Measurements from ENCODE around the gene TPST1. TPM values are rescaled to one million over a fixed set of nuclear protein-coding genes. Genes with fewer than 3 reads are reported as not detected.
A peak's percentile ranks its signal among the peaks of the same experiment; 100 is the strongest.
"Not testable (repeated sequence)": the region's sequence is repeated elsewhere in the genome, so short reads cannot be mapped to it uniquely, and the experiment has no call there.

TPST1 gene
- total and polyA plus RNA-seq, 12 donors: 2.0 to 7.3 (median 4.7) TPM

DNA sequence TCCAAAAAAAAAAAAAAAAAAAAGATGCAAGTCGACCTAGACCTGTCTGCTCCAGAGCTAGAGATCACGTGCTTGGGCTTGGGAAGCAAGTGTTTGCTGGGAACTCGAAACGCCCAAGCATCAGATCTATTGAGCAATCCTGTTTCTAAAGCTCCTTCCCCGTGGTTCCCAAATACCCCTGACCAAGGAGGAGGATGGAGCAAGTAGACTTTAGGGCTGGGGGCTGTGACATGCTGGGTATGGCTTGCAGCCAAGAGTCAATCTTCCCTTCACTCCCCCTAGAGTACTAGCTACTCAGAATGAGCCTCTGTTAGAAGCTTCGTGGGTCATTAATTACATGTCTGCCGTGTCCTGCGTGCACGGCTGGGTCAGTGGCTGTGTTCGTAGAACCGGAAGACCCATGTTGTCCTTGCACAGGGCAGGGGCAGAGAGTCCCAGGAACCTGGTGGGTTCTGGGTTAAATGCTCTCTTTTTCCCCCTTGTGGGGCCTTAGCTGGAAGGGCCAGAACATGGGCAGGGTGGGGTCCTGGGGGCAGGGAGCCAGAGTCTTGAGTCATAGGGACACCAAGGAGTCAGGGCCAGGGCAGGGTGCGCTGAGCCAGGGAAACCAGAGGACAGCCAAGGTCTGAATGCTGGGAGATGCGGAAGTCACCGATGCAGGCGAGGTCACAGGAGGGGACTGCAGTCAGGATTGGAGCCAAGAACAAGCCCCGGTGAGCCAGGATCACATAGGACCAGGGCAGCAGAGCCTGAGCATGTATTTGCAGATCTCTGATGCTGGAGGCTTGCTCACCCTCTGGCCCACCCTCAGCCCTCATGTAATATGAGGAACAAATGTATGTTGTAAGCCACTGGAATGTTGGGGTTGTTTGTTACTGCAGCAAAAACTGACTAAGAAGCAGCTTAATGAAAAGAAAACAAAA lies 34.6 kb upstream of the TPST1 start:
- intact Hi-C loops (cut with DNase I): loop anchor here in 1 of 10 donors (2.0 kb wide), 1 partner anchor 18 kb away; no protein-coding TSS in a partner anchor
- ATAC-seq (peak; percentile 82 to 96 (median 91)), DNase-seq (peak; percentile 55 to 78)
- H3K27ac ChIP-seq: peak overlapping the region in 7 of 10 donors; percentile 26 to 77 (median 37)
- WGBS, 2 donors: 37 to 54% methylated on average over 15 to 16 of the region's 16 CpGs
- TF ChIP-seq, protein P1, sequence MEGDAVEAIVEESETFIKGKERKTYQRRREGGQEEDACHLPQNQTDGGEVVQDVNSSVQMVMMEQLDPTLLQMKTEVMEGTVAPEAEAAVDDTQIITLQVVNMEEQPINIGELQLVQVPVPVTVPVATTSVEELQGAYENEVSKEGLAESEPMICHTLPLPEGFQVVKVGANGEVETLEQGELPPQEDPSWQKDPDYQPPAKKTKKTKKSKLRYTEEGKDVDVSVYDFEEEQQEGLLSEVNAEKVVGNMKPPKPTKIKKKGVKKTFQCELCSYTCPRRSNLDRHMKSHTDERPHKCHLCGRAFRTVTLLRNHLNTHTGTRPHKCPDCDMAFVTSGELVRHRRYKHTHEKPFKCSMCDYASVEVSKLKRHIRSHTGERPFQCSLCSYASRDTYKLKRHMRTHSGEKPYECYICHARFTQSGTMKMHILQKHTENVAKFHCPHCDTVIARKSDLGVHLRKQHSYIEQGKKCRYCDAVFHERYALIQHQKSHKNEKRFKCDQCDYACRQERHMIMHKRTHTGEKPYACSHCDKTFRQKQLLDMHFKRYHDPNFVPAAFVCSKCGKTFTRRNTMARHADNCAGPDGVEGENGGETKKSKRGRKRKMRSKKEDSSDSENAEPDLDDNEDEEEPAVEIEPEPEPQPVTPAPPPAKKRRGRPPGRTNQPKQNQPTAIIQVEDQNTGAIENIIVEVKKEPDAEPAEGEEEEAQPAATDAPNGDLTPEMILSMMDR (IDR thresholded peaks at IDR 0.05): no peak
- H3K36me3 ChIP-seq: no peaks in the 10 kb centered on the region
- no peak overlapping the region for H3K4me3 ChIP-seq
- no peaks in the 10 kb centered on the region for H3K9me3 ChIP-seq
- no peaks in the 10 kb centered on the region for H3K27me3 ChIP-seq
- peaks cover 0 to 17% (median 8%) of the 10 kb centered on the region in 9 donors for H3K4me1 ChIP-seq

DNA sequence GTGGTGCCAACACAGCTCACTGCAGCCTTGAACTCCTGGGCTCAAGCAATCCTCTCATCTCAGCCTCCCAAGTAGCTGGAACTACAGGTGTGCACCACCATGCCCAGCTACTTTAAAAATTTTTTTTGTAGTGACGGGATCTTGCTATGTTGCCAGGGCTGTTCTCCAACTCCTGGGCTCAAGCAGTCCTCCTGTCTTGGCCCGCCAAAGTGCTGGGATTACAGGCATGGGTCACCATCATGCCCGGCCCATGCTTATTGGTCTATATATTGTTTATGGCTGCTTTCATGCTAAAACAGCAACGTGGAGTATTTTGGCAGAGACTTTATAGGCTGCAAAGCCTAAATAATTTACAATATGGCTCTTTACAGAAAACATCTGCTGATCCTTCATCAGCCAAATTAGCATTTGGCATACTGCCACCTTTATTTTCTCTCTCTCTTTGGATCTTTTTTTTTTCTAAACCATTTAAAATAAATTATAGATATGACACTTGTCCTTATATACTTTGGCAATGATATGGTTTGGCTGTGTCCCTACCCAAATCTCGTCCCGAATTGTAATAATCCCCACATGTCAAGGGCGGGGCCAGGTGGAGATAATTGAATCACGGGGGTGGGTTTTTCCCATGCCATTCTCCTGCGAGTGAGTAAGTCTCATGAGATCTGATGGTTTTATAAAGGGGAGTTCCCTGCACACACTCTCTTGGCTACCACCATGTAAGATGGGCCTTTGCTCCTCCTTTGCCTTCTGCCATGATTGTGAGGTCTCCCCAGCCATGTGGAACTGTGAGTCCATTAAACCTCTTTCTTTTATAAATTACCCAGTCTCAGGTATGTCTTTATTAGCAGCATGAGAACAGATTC lies 32.4 kb upstream of the TPST1 start:
- DNase-seq; H3K27me3 ChIP-seq; ATAC-seq; H3K4me3 ChIP-seq; H3K9me3 ChIP-seq; H3K27ac ChIP-seq; H3K36me3 ChIP-seq; intact Hi-C loops (cut with DNase I): not testable (repeated sequence)
- peaks cover 0 to 16% (median 8%) of the 10 kb centered on the region in 9 donors for H3K4me1 ChIP-seq
- 65 to 69% methylated on average over 9 of the region's 9 CpGs for WGBS, 2 donors

DNA sequence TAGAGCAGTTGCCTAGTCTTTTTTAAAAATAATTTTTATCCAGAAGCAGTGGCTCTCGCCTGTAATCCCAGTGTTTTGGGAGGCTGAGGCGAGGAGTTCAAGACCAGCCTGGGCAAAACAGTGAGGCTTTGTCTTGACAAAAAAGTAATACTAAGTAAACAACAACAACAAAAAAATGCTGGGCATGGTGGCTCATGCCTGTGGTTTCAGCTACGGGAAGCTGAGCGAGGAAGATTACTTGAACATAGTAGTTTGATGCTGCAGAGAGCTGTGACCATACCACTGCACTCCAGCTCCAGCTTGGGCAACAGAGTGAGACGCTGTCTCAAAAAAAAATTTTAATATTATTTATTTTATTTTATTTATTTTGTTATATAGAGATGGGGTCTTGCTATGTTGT lies 31.3 kb upstream of the TPST1 start:
- no peak for ATAC-seq
- H3K36me3 ChIP-seq: no peaks in the 10 kb centered on the region

DNA sequence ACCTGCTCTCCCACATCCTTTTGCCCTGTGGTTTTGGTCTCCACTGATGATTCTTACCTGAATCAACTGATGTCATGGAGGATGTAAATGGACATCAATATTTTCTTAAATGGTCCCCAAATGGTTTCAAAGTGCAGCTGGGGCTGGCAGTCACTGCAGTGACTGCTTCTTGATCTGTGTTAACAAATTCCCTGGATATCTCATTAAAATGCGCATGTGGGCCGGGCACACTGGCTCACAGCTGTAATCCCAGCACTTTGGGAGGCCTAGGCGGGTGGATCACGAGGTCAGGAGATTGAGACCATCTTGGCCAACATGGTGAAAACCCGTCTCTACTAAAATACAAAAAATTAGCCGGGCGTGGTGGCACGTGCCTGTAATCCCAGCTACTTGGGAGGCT lies 30.1 kb upstream of the TPST1 start:
- H3K4me3 ChIP-seq; H3K27me3 ChIP-seq; intact Hi-C loops (cut with DNase I); ATAC-seq; H3K36me3 ChIP-seq; DNase-seq; H3K9me3 ChIP-seq; H3K27ac ChIP-seq: not testable (repeated sequence)
- 95% methylated on average over 8 of the region's 8 CpGs for WGBS, 2 donors
- peaks cover 0 to 13% (median 4%) of the 10 kb centered on the region in 9 donors for H3K4me1 ChIP-seq

More for the DNA sequence above, 31.3 kb upstream of the TPST1 start:
- Histone ChIP-seq H3K4me1 (peaks cover 0 to 16% (median 4%) of the 10 kb centered on the region in 9 donors), H3K27me3 (no peaks in the 10 kb centered on the region), H3K27ac (no peak overlapping the region), H3K4me3 (no peak overlapping the region), H3K9me3 (no peaks in the 10 kb centered on the region)
- intact Hi-C loops (cut with DNase I): no loop called here
- 96% methylated on average over 5 of the region's 5 CpGs for WGBS, 2 donors
- TF ChIP-seq, protein P1 (IDR thresholded peaks at IDR 0.05): no peak
- no peak for DNase-seq

DNA sequence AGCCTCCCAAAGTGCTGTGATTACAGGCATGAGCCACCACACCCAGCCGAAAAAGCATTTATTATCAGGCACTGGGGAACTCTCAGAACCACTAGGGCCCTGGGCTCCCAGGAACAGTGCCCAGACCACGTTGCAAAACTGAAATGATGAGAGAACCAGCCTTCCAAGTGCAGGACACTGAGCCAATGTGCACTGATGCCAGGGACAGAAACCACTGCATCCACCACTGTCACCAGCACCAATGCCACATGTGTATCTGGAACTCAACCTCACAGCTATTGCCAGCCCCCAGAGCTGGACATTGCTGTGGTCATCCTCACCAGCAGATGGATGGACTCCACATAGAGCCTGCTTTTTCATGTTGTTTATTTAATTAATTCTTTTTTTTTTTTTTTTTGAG lies 28.2 kb upstream of the TPST1 start:
- no peak overlapping the region for H3K27ac ChIP-seq
- no peaks in the 10 kb centered on the region for H3K27me3 ChIP-seq
- no peak overlapping the region for H3K4me3 ChIP-seq
- H3K4me1 ChIP-seq: no peaks in the 10 kb centered on the region
- WGBS, 2 donors: 58 to 60% methylated on average over 2 of the region's 2 CpGs
- TF ChIP-seq, protein P1 (IDR thresholded peaks at IDR 0.05): no peak
- ATAC-seq (peak in 1 of 8 donors; percentile 45), DNase-seq (no peak)
- H3K36me3 ChIP-seq: no peaks in the 10 kb centered on the region
- intact Hi-C loops (cut with DNase I): no loop called here
- no peaks in the 10 kb centered on the region for H3K9me3 ChIP-seq
